ENCODE results near the gene TMA7B.

DNA sequence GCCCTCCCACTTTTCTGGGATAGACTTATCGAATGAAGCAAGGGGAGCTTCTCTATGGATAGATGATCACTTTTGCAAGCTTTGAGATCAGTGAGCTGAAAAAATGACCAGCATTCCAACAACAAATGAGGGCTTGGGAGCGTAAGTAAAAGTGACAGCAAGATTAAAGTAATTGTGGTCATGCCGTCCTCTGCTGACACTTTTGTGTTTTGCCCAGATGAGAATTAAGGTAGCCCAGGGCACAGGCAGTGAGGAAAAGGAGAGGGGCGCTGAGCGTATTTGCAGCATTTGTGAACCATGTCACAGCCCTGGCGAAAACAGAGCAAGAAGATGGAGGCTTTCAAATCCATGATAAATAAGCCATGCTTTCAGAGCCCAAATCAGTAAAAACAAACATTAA lies 24.6 kb upstream of the TMA7B start:
- TF ChIP-seq POLR2AphosphoS5 (IDR thresholded peaks at IDR 0.05; ENCODE audit: low read depth, low read length) = no peak
- no peak for TF ChIP-seq POLR2A (IDR thresholded peaks at IDR 0.05; ENCODE audit: low read depth, low read length)
- no peak for TF ChIP-seq TAF1 (IDR thresholded peaks at IDR 0.05; ENCODE audit: borderline replicate concordance, low read depth, low read length)

All from GM12892 (cell line).